GM23248 (cell line): Measurements from ENCODE around the gene DFFB. TPM values are rescaled to one million over a fixed set of nuclear protein-coding genes. Genes with fewer than 3 reads are reported as not detected.

ENCODE experiments used
- DNase-seq: peaks from one replicate; pipeline ENCODE4 v3.0.0-alpha.2; 2015
- H2AFZ ChIP-seq: fragments of 200-600 bp; sonication (generic); 2 replicates; pipeline ENCODE4 v1.6.1; 2016; ENCODE audit warnings: antibody characterized with exemption
- H3F3A ChIP-seq: fragments of 200-600 bp; sonication (generic); 2 replicates; pipeline ENCODE4 v1.6.1; 2016; ENCODE audit warnings: mild to moderate bottlenecking, antibody characterized with exemption, mixed run types; ENCODE audit not compliant: insufficient read depth
- H3K27ac ChIP-seq: fragments of 200-600 bp; sonication (generic); 2 replicates; pipeline ENCODE4 v1.5.1; 2016; ENCODE audit warnings: mild to moderate bottlenecking
- H3K27me3 ChIP-seq: fragments of 200-600 bp; sonication (generic); replicated peaks from 2 replicates; pipeline ENCODE4 v1.6.1; 2016; ENCODE audit warnings: mild to moderate bottlenecking; ENCODE audit not compliant: insufficient read depth
- H3K36me3 ChIP-seq: fragments of 200-600 bp; sonication (generic); 2 replicates; pipeline ENCODE4 v1.6.1; 2016; ENCODE audit warnings: low read depth, mild to moderate bottlenecking
- H3K4me1 ChIP-seq: fragments of 200-600 bp; sonication (generic); 2 replicates; pipeline ENCODE4 v1.6.1; 2016; ENCODE audit warnings: mild to moderate bottlenecking; ENCODE audit not compliant: insufficient read depth
- H3K4me2 ChIP-seq: fragments of 200-600 bp; sonication (generic); one replicate; pipeline ENCODE4 v1.6.1; 2016; ENCODE audit warnings: mild to moderate bottlenecking; ENCODE audit not compliant: unreplicated experiment
- H3K4me3 ChIP-seq: fragments of 200-600 bp; sonication (generic); 2 replicates; pipeline ENCODE4 v1.5.1; 2016; ENCODE audit warnings: mild to moderate bottlenecking
- H3K79me2 ChIP-seq: fragments of 200-600 bp; sonication (generic); 2 replicates; pipeline ENCODE4 v1.6.1; 2016; ENCODE audit warnings: mild to moderate bottlenecking; ENCODE audit not compliant: insufficient read depth
- H3K9ac ChIP-seq: fragments of 200-600 bp; sonication (generic); 2 replicates; pipeline ENCODE4 v1.6.1; 2016; ENCODE audit warnings: mild to moderate bottlenecking
- H3K9me2 ChIP-seq: fragments of 200-600 bp; sonication (generic); 2 replicates; pipeline ENCODE4 v1.6.1; 2016; ENCODE audit warnings: mixed run types, mild to moderate bottlenecking, moderate library complexity; ENCODE audit not compliant: insufficient read depth
- H3K9me3 ChIP-seq: fragments of 200-600 bp; sonication (generic); one replicate; pipeline ENCODE4 v1.6.1; 2017; ENCODE audit warnings: low read depth
- H4K20me1 ChIP-seq: fragments of 200-600 bp; sonication (generic); 2 replicates; pipeline ENCODE4 v1.6.0; 2016; ENCODE audit not compliant: insufficient read depth
- EZH2 ChIP-seq: fragments of 200-600 bp; sonication (generic); IDR thresholded peaks from 2 replicates; pipeline ENCODE4 v1.6.1; 2018; ENCODE audit warnings: antibody characterized with exemption, mild to moderate bottlenecking; ENCODE audit not compliant: insufficient read depth, poor library complexity, severe bottlenecking
- EZH2phosphoT487 ChIP-seq: fragments of 200-600 bp; sonication (generic); IDR thresholded peaks from 2 replicates; pipeline ENCODE4 v1.6.1; 2018; ENCODE audit warnings: antibody characterized with exemption, moderate library complexity, mild to moderate bottlenecking, low read depth; ENCODE audit not compliant: insufficient read depth
- WGBS, 2 experiments: methylation state at CpG; one replicate each; pipeline ENCODE4 v1.1.6; 2015 to 2017; ENCODE audit warnings: low lambda C conversion rate in 2 of 2, low coverage in 1 of 2; ENCODE audit errors: missing lambda C conversion rate in 2 of 2; 5-methylcytosine and 5-hydroxymethylcytosine counted together
- in situ Hi-C: fragments of 300-500 bp; cut with MboI; formaldehyde crosslinking; loops from 2 replicates; pipeline ENCODE4 v1.15.0; 2020
- polyA plus RNA-seq: library from polyadenylated mRNA; unstranded; fragments of >200 nt; fragmentation: Nextera tagmentation; extraction: Ambion mirVana; gene quantifications from 2 replicates; pipeline ENCODE4 v1.2.1, GENCODE V29; 2016
- total RNA-seq: library from RNA; depleted of rRNA; stranded (reverse); fragments of >200 nt; shearing (Covaris generic); gene quantifications from 2 replicates; pipeline ENCODE4 v1.2.3, GENCODE V29; 2014

Gene DFFB
- total and polyA plus RNA-seq, 2 experiments from 2014 or later: 3.2 to 18.3 TPM

DNA sequence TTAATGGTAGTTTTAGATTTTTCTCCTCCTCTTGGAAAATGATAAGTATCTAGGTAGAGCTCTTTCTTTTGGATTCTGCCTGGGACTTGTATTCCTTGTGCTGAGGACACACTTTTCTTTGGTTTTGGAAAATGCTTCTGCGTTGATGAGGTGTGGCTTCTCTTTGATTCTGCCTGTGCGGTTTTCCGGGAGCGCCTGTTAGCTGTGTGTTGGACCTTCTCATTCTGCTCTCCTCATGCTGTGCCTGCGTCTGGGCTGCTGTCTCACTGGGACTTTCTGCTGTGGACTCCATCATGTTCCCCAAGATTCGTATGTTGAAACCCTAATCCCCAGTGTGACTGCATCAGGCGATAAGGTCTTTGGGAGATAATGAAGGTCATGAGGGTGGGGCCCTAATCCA, 21.8 kb downstream of the DFFB start:
- in situ Hi-C loops: no loop called here
- H4K20me1 ChIP-seq: no peaks in the 10 kb centered on the region

GRCh38 chr1:3879787-3880428, 22.6 kb downstream of the DFFB start:
- Histone ChIP-seq H3K27me3 (no peaks in the 10 kb centered on the region), H3K4me2 (no peak overlapping the region), H3K9me2 (no peaks in the 10 kb centered on the region), H2AFZ (no peak overlapping the region), H3K4me3 (no peak overlapping the region), H3K79me2 (no peaks in the 10 kb centered on the region), H3F3A (no peaks in the 10 kb centered on the region), H3K27ac (no peak overlapping the region), H3K9me3 (no peaks in the 10 kb centered on the region), H3K36me3 (no peaks in the 10 kb centered on the region), H4K20me1 (no peaks in the 10 kb centered on the region), H3K9ac (no peak overlapping the region), H3K4me1 (no peaks in the 10 kb centered on the region)
- DNase-seq: no peak
- in situ Hi-C loops: no loop called here
- 74 to 80% methylated on average over 9 of the region's 9 CpGs for WGBS, 2 experiments
- TF ChIP-seq EZH2phosphoT487: no peak
- TF ChIP-seq EZH2: no peak

More for the DNA sequence above, 21.8 kb downstream of the DFFB start:
- Histone ChIP-seq H3K4me3 (no peak overlapping the region), H3K4me2 (no peak overlapping the region), H3F3A (no peaks in the 10 kb centered on the region), H3K9me2 (no peaks in the 10 kb centered on the region), H3K79me2 (no peaks in the 10 kb centered on the region), H3K4me1 (no peaks in the 10 kb centered on the region), H3K27ac (no peak overlapping the region), H3K9ac (no peak overlapping the region), H3K27me3 (no peaks in the 10 kb centered on the region), H3K9me3 (no peaks in the 10 kb centered on the region), H2AFZ (no peak overlapping the region), H3K36me3 (no peaks in the 10 kb centered on the region)
- WGBS, 2 experiments: 97 to 98% methylated on average over 7 of the region's 7 CpGs
- TF ChIP-seq EZH2phosphoT487 (no peak), EZH2 (no peak)
- no peak for DNase-seq

DNA sequence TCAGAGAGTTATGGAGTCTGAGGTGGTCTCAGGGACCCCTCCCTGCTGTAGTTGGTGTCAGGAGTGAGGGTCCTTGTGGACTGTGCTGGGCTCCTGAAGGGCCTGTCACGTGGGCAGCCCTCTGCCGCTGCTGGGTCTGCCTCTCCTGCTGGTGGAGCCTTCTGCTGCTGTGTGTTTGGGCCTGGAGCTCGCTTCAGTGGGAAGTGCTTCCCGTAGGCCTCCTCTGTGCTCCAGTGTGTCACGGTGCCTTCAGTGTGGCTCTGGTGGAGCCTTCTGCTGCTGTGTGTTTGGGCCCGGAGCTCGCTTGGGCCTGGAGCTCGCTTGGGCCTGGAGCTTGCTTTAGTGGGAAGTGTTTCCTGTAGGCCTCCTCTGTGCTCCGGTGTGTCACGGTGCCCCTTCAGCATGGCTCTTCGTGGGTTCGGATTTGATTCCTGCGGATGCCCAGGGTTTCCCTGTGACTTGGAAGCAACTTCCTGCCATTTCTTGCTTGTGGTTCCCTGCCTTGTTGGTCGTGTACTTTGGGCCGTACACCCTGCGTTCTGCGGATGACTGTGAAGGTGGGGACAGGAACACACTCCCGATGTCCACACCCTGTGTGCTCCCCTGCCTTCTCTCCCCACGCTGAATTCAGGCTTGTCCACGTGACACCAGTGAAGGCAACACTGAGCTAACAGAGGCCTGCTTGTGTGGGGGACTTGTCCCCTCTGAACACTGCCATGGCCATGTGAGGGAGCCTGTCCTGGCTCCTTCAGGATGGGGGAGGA, 23.3 kb downstream of the DFFB start:
- TF ChIP-seq EZH2phosphoT487 (no peak), EZH2 (no peak)
- Histone ChIP-seq H3K4me1 (no peaks in the 10 kb centered on the region), H3K27me3 (no peaks in the 10 kb centered on the region), H3K36me3 (no peaks in the 10 kb centered on the region), H4K20me1 (no peaks in the 10 kb centered on the region), H3K4me2 (no peak overlapping the region), H3F3A (peaks cover 2% of the 10 kb centered on the region; the same call in 1 of the 2 replicates), H3K9ac (no peak overlapping the region), H3K9me3 (no peaks in the 10 kb centered on the region), H3K9me2 (no peaks in the 10 kb centered on the region), H3K4me3 (no peak overlapping the region), H3K79me2 (no peaks in the 10 kb centered on the region), H2AFZ (no peak overlapping the region), H3K27ac (no peak overlapping the region)
- in situ Hi-C loops: no loop called here
- 94 to 95% methylated on average over 20 of the region's 20 CpGs for WGBS, 2 experiments
- no peak for DNase-seq

- no peaks in the 10 kb centered on the region for H3K36me3 ChIP-seq
- no peak overlapping the region for H3K4me3 ChIP-seq
- DNase-seq: no peak
- H3K9ac ChIP-seq: no peak overlapping the region
- no peaks in the 10 kb centered on the region for H3K9me3 ChIP-seq
- no peak overlapping the region for H3K27ac ChIP-seq
- H3K79me2 ChIP-seq: no peaks in the 10 kb centered on the region
- peaks cover 2% of the 10 kb centered on the region; the same call in 1 of the 2 replicates for H3F3A ChIP-seq
- in situ Hi-C loops: no loop called here
- no peaks in the 10 kb centered on the region for H3K9me2 ChIP-seq
- TF ChIP-seq EZH2phosphoT487 (no peak), EZH2 (no peak)
- no peaks in the 10 kb centered on the region for H3K27me3 ChIP-seq
- no peak overlapping the region for H3K4me2 ChIP-seq
- no peak overlapping the region for H2AFZ ChIP-seq
- H3K4me1 ChIP-seq: no peaks in the 10 kb centered on the region
- no peaks in the 10 kb centered on the region for H4K20me1 ChIP-seq
- WGBS, 2 experiments: 88 to 91% methylated on average over 5 of the region's 5 CpGs
These were observed 23.9 kb downstream of the DFFB start for GRCh38 chr1:3881193-3881480.
